Testis (tissue), 2 donors: ENCODE results near the gene EFEMP1.

Experiments
- POLR2A ChIP-seq: fragments of 450-650 bp; IDR thresholded peaks from one replicate; pipeline ENCODE4 v1.6.1; 2017; ENCODE audit warnings: antibody characterized with exemption, mild to moderate bottlenecking, moderate library complexity
- TF ChIP-seq, protein P1 (sequence below), 3 experiments: fragments of 450-650 bp in 2 of 3; fragments of 200-600 bp in 1 of 3; sonication (generic) in 1 of 3; IDR thresholded peaks; one replicate each; pipeline ENCODE4 v1.5.1; 2016 to 2019; ENCODE audit warnings: antibody characterized with exemption in 3 of 3, mild to moderate bottlenecking in 2 of 3, moderate library complexity in 1 of 3

DNA sequence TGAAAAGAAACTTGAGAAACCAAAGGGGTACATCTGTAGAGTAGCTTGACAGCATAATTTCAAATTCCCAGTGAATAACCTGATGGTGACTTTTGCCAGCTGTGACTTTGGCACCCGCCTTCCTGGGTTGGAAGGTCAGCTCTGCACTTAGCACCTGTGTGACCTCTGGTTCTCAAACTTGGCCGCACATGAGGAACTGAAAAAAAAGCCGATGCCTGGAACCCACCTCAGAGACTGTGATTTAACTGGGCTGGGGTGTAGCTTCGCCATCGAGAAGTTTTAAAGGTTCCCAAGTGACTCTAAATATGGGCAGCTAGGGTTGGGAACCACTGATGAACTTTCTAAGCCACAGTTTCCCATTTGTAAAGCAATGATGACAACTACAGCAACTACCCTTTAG, 6.5 kb downstream of the EFEMP1 start:
- TF ChIP-seq, protein P1, sequence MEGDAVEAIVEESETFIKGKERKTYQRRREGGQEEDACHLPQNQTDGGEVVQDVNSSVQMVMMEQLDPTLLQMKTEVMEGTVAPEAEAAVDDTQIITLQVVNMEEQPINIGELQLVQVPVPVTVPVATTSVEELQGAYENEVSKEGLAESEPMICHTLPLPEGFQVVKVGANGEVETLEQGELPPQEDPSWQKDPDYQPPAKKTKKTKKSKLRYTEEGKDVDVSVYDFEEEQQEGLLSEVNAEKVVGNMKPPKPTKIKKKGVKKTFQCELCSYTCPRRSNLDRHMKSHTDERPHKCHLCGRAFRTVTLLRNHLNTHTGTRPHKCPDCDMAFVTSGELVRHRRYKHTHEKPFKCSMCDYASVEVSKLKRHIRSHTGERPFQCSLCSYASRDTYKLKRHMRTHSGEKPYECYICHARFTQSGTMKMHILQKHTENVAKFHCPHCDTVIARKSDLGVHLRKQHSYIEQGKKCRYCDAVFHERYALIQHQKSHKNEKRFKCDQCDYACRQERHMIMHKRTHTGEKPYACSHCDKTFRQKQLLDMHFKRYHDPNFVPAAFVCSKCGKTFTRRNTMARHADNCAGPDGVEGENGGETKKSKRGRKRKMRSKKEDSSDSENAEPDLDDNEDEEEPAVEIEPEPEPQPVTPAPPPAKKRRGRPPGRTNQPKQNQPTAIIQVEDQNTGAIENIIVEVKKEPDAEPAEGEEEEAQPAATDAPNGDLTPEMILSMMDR (IDR thresholded peaks at IDR 0.05) = no peak
- TF ChIP-seq POLR2A = no peak
